Measurements from ENCODE around the gene TTPAL. TPM values are rescaled to one million over a fixed set of nuclear protein-coding genes. Genes with fewer than 3 reads are reported as not detected.

Gene TTPAL
- total RNA-seq, 2 donors from 2014 or later, result 11.8 to 14.3 TPM

GRCh38 chr20:44491635-44492395 lies 16.1 kb downstream of the TTPAL start:
- intact Hi-C loops (cut with DNase I), result no loop called here
- DNase-seq (ENCODE audit: low spot score), result no peak

DNA sequence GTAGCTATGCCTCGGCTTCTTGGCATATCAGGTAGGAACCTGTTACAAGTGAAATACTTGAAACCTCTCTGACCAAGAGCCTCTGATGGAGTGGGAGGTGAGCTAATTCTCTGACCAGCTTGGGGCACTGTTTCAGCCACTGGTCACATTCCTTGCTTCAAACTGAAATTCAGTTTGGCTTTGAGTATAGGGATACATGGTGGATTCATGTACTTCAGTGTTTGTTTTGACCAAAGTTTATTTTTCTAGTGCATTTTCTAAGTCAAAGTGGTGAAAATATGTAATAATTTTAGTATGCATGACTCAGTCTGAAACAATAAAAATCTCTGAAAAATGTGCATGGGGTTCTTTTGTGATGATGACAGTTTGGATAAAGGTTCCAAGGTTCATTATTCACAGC lies 18.6 kb downstream of the TTPAL start:
- DNase-seq (ENCODE audit: low spot score), result no peak
- intact Hi-C loops (cut with DNase I), result no loop called here

GRCh38 chr20:44494681-44495080 lies 19.0 kb downstream of the TTPAL start:
- intact Hi-C loops (cut with DNase I), result no loop called here

DNA sequence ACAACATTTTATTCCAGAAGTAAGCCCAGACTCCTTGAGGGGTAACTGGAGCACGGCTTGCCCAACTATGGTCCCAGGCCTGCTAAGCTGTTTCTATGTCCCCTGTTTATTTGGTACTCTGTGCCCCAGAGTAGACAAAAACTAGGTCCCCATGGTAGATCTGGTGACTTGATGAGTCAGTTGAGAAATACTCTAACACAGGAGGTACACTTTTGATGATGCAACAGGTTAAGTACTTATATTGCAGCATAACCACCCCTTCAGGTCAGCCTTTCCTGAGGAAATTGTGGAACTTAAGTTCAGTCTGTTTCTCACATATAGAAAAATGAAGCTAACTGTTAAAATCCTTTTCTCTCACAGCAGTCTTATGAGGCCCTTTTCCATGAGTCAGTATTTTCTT lies 19.6 kb downstream of the TTPAL start:
- intact Hi-C loops (cut with DNase I), result no loop called here
- no peak for DNase-seq (ENCODE audit: low spot score)

More at GRCh38 chr20:44494681-44495080, 19.0 kb downstream of the TTPAL start:
- no peak for DNase-seq (ENCODE audit: low spot score)

- intact Hi-C loops (cut with DNase I), result no loop called here
- DNase-seq (ENCODE audit: low spot score), result no peak
Observed at GRCh38 chr20:44495802-44496481, 20.3 kb downstream of the TTPAL start.

DNA sequence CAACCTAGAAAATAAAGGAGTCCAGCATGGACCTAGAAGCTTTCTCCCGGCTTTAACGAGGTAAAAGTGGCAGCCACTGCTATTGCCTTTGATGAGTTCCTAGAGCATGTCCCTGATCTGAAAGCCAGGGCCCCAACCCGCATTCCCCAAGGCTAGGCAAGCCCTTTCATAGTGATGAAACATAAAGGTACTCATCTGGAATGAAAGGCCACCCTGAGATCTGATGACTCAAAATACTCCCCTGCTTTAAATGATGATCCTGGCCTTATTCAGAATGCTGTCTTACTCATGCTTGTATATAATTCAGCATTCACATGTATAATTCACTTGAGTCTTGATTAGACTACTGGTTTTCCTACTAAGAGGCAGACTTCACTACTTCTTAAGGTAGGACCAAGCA lies 21.3 kb downstream of the TTPAL start:
- intact Hi-C loops (cut with DNase I), result no loop called here
- no peak for DNase-seq (ENCODE audit: low spot score)

DNA sequence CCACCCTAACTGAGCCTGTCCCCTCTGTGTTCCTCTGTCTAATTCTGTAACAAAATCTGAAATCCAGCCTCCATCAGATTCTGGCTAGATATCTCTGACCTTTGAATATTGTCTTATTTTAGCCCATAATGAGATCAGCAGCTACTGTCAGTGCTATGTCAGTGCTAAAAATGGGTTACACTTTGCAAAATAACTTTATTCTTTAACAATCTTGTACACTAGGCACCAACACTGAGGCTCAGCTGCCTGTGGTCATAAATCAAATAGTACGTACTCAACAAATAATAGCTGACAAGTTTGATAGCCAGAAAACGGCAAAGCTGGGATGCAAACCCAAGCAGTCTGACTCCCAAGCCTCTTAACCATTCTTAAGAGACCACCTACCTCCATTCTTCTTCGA lies 22.1 kb downstream of the TTPAL start:
- intact Hi-C loops (cut with DNase I), result no loop called here

GRCh38 chr20:44500221-44500620 lies 24.5 kb downstream of the TTPAL start:
- no peak for DNase-seq (ENCODE audit: low spot score)
- intact Hi-C loops (cut with DNase I), result no loop called here

More for the DNA sequence above, 22.1 kb downstream of the TTPAL start:
- DNase-seq (ENCODE audit: low spot score), result no peak

GRCh38 chr20:44501448-44501847 lies 25.8 kb downstream of the TTPAL start:
- intact Hi-C loops (cut with DNase I), result no loop called here
- DNase-seq (ENCODE audit: low spot score), result no peak

DNA sequence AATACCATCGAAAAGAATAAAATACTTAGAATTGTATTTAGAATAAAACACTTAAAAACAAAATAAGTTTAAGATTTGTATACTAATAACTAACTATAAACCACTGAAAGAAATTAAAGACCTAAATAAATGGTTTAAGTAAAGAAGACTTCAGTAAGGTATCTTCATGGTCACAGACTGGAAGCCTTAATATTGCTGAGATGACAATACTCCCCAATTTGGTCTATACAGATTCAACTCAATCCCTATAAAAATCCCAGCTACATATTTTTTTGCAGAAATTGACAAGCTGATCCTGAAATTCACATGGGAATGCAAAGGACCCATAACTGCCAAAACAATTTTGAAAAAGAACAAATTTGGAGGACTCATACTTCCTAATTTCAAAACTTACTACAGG lies 27.3 kb downstream of the TTPAL start:
- intact Hi-C loops (cut with DNase I), result no loop called here

GRCh38 chr20:44504402-44505307 lies 29.0 kb downstream of the TTPAL start:
- intact Hi-C loops (cut with DNase I), result loop anchor here in 1 of 2 donors (5.0 kb wide), 1 partner anchor 1283 kb away; no protein-coding TSS in a partner anchor

More for the DNA sequence above, 27.3 kb downstream of the TTPAL start:
- DNase-seq (ENCODE audit: low spot score), result no peak

GRCh38 chr20:44509762-44510161 lies 34.1 kb downstream of the TTPAL start:
- DNase-seq (ENCODE audit: low spot score), result no peak
- intact Hi-C loops (cut with DNase I), result loop anchor here in 1 of 2 donors (5.0 kb wide), 1 partner anchor 1278 kb away; no protein-coding TSS in a partner anchor

More at GRCh38 chr20:44504402-44505307, 29.0 kb downstream of the TTPAL start:
- no peak for DNase-seq (ENCODE audit: low spot score)

DNA sequence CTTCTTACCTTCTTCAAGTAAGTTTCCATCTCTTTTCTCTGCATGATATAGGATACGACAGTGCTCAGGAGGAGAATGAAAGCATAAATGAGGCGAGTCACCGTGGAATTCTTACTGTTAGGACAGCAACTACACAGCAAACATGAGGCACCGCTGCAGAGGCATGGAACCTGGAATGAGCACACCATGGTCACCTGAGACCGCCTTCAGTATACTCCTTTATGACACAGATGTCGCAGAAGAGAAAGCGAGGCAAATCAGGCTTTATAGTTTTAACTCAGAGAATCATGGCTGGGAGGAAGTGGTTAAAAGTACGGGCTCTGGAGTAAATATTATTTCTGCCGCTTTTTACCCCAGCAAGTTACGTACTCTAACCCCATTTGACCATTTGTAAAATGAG lies 38.2 kb downstream of the TTPAL start:
- no peak for DNase-seq (ENCODE audit: low spot score)
- intact Hi-C loops (cut with DNase I), result no loop called here

DNA sequence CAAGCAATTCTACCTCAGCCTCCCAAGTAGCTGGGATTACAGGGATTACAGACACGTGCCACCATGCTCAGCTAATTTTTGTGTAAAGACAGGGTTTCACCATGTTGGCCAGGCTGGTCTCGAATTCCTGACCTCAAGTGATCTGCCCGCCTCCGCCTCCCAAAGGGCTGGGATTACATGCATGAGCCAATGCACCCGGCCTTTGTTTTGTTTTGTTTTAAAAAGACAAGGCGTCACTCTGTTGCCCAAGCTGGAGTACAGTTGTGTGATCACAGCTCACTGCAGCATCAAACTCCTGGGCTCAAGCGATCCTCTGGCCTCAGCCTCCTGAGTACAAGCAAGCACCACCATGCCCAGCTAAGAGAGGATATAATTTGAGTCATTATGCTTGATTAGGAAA lies 40.8 kb downstream of the TTPAL start:
- no peak for DNase-seq (ENCODE audit: low spot score)
- intact Hi-C loops (cut with DNase I), result no loop called here

DNA sequence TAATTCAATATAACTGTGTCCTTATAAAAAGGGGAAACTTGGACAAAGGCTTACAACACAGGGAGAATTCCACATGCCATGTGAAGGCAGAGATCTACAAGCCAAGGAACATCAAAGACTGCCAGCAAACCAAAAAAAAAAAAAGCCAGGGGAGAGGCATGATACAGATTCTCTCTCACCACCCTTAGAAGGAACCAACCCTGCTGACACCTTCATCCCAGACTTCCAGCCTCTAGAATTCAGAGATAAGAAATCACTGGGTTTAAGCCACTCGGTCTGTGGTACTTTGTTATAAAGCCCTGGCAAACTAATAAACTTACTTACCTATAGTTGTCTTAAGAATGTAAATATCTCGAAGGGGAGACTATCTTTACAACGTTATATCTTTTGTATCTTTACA lies 41.8 kb downstream of the TTPAL start:
- no peak for DNase-seq (ENCODE audit: low spot score)
- intact Hi-C loops (cut with DNase I), result no loop called here

GRCh38 chr20:44518248-44518647 lies 42.6 kb downstream of the TTPAL start:
- intact Hi-C loops (cut with DNase I), result no loop called here
- DNase-seq (ENCODE audit: low spot score), result no peak

GRCh38 chr20:44520881-44521280 lies 45.2 kb downstream of the TTPAL start:
- no peak for DNase-seq (ENCODE audit: low spot score)
- intact Hi-C loops (cut with DNase I), result no loop called here

GRCh38 chr20:44521484-44522481 lies 46.1 kb downstream of the TTPAL start, which contains the start of gene SERINC3:
SERINC3 (minus strand) TSS chr20:44522070; CDS start chr20:44521951, 119 bp downstream.
- DNase-seq (ENCODE audit: low spot score), result peak; percentile 99
- intact Hi-C loops (cut with DNase I), result no loop called here
